Large intestine (tissue), 3 donors: ENCODE measurements around the gene YPEL4. TPM values are rescaled to one million over a fixed set of nuclear protein-coding genes. Genes with fewer than 3 reads are reported as not detected.
"Not testable (repeated sequence)": the region's sequence is repeated elsewhere in the genome, so short reads cannot be mapped to it uniquely, and the experiment has no call there.

Experiments used
- DNase-seq, 2 donors: peaks; one replicate each; pipeline versions ENCODE4 v3.0.0 to v3.0.0-alpha.2; 2013
- H3K27ac ChIP-seq: one replicate; pipeline ENCODE4 v1.5.1; 2013; ENCODE audit warnings: low read length
- H3K27me3 ChIP-seq: 2 replicates; pipeline ENCODE4 v1.6.1; 2013; ENCODE audit warnings: low read length; ENCODE audit not compliant: control insufficient read depth, insufficient read depth
- H3K36me3 ChIP-seq: 2 replicates; pipeline ENCODE4 v1.6.1; 2013; ENCODE audit warnings: low read length; ENCODE audit not compliant: control insufficient read depth, insufficient read depth
- H3K4me1 ChIP-seq: one replicate; pipeline ENCODE4 v1.6.1; 2013; ENCODE audit warnings: low read length; ENCODE audit not compliant: control insufficient read depth, insufficient read depth
- H3K4me3 ChIP-seq: one replicate; pipeline ENCODE4 v1.5.1; 2013; ENCODE audit warnings: low read length
- H3K9me3 ChIP-seq: one replicate; pipeline ENCODE4 v1.6.1; 2013; ENCODE audit warnings: mild to moderate bottlenecking, low read depth, low read length, moderate library complexity; ENCODE audit not compliant: control insufficient read depth
- WGBS: methylation state at CpG from one replicate; pipeline ENCODE4 v1.1.5; 2013; ENCODE audit warnings: low lambda C conversion rate; ENCODE audit not compliant: insufficient coverage; 5-methylcytosine and 5-hydroxymethylcytosine counted together
- polyA plus RNA-seq: library from polyadenylated mRNA; unstranded; fragments of 120-200 nt; gene quantifications from one replicate; pipeline ENCODE4 v1.2.1, GENCODE V29; 2013

YPEL4 gene
- polyA plus RNA-seq, 1 donor = 2.6 TPM

DNA sequence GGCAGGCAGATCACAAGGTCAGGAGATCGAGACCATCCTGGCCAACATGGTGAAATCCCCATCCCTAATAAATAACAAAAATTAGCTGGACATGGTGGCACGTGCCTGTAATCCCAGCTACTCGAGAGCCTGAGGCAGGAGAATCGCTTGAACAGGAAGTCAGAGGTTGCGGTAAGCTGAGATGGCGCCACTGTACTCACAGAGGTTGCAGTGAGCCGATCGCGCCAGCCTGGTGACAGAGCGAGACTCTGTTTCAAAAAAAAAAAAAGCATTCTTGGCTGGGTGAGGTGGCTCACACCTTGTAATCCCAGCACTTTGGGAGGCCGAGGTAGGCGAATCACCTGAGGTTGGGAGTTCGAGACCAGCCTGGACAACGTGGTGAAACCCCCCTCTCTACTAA is 2.5 kb upstream of the YPEL4 start:
- H3K36me3 ChIP-seq, H3K9me3 ChIP-seq, H3K4me3 ChIP-seq, DNase-seq, H3K27ac ChIP-seq: not testable (repeated sequence)
- no CpG with 5 or more reads among the region's 14 CpGs for WGBS
- peaks cover 21% of the 10 kb centered on the region for H3K4me1 ChIP-seq
- H3K27me3 ChIP-seq = peaks cover 51% of the 10 kb centered on the region

DNA sequence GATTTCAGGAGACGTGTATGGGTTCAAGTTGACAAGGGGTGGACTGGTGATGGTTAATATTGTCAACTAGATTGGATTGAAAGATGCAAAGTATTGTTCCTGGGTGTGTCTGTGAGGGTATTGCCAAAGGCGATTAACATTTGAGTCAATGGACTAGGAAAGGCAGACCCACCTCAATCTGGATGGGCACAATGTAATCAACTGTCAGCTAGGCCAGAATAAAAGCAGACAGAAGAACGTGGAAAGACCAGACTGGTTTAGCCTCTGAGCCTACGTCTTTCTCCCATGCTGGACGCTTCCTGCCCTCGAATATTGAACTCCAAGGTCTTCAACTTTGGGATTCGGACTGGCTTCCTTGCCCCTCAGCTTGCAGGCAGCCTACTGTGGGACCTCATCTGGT is 1.7 kb upstream of the YPEL4 start:
- H3K36me3 ChIP-seq = no peaks in the 10 kb centered on the region
- no peak for DNase-seq
- H3K27me3 ChIP-seq = peaks cover 59% of the 10 kb centered on the region
- no peak overlapping the region for H3K4me3 ChIP-seq
- H3K4me1 ChIP-seq = peaks cover 21% of the 10 kb centered on the region
- H3K9me3 ChIP-seq = no peaks in the 10 kb centered on the region
- WGBS = no CpG with 5 or more reads among the region's 7 CpGs
- no peak overlapping the region for H3K27ac ChIP-seq

DNA sequence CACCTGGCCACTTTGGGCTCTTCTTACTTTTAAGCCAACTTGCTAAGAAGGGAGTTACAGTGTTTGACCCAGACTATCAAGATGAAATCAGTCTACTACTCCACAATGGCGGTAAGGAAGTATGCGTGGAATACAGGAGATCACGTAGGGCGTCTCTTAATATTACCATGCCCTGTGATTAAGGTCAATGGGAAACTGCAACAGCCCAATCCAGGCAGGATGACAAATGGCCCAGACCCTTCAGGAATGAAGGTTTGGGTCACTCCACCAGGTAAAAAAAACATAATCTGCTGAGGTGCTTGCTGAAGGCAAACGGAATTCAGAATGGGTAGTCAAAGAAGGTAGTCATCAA is 1.0 kb upstream of the YPEL4 start:
- Histone ChIP-seq H3K36me3 (no peaks in the 10 kb centered on the region), H3K4me3 (no peak overlapping the region), H3K4me1 (peaks cover 26% of the 10 kb centered on the region), H3K27ac (no peak overlapping the region), H3K27me3 (peaks cover 66% of the 10 kb centered on the region), H3K9me3 (no peaks in the 10 kb centered on the region)
- 43% methylated on average over 2 of the region's 5 CpGs for WGBS
- no peak for DNase-seq

DNA sequence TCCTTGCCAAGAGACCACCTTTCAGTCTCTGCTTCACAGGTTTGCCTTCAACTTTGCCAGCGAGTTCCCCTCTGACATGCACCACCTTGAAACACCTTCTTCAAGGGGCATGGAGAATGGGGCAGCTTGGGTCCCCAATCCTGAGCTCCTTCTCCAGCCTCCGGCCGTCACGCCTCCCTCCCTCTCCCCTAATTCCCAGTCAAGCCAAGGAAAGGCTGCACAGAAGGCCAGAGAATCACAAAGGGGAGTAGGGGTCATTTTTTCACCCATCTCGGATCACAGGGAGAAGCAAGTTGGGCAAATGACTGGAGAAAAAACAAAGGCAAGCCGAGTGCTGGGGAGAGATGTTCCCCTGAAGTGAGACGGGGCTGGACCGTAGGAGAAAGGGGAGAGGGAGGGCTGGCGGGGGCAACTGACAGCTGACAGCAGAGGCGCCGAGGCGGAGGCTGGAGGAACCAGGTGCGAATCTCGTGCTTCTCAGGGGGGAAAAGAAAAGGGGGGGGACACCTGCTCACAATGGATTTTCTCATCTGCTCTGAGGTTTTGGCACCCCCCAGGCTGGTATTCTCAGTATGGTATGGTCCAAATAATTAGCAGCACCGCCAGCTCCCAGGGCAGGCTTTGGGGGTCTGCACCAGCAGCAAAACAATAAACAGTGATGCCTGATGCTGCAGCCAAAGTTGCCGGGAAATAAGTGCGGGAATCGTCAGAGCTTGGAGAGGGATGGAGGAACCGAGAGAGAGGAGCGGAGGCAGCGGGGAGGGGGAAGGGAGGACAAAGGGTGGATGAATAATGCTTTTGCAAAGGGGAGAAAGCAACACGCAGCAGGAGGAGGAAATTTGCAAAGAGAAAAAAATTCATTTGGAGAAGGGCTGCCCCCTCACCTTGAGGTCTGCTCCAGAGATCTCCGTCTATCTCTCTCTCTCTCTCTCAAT is 644 bp downstream of the YPEL4 start:
- 0% methylated on average over 2 of the region's 23 CpGs for WGBS
- Histone ChIP-seq H3K27ac (peak overlapping the region; percentile 10), H3K4me1 (peaks cover 35% of the 10 kb centered on the region), H3K9me3 (no peaks in the 10 kb centered on the region), H3K4me3 (peak overlapping the region; percentile 27), H3K27me3 (peaks cover 70% of the 10 kb centered on the region), H3K36me3 (no peaks in the 10 kb centered on the region)
- DNase-seq = no peak

DNA sequence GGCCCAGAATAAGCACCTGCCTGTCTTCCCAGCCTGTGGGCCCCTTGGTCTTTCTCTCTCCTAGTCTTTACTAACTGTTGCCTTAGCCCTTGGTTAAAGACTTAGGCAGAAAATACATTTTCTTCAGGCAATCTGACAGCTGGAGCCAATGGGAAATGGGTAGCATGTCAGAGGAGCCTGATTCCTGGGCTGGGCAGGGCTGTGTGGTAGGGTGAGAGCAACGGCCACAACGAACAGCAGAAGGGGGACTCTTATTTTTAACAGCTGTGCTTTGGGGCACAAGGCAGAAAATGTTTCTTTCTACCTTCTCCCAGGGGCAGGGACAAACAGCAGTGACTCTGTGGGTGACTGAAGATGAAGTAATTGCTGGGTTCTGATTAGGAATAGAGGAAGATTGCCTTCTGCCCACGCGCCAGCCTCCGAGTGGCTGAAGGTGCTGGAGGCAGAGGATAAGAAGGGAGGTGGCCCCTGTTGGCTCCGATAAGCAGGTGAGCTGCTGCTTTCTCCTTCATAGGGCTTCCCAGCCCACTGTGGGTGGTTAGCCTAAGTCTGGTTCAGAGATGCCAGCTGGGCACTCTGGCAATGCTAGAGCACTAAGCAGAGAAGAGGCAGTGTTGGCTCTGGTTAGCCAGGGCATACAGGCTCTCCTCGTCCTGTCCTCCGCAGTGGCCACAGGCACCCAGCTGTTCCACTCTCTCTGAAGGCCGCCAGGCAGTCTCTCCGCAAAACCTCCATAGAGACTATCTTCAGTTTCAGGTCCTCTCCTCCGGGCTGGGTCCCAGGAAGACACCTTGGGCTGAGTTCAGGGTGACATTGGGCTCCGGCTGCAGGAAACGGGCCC is 1.5 kb downstream of the YPEL4 start:
- peaks cover 35% of the 10 kb centered on the region for H3K4me1 ChIP-seq
- no CpG with 5 or more reads among the region's 13 CpGs for WGBS
- H3K9me3 ChIP-seq = no peaks in the 10 kb centered on the region
- H3K27ac ChIP-seq = no peak overlapping the region
- H3K27me3 ChIP-seq = peaks cover 70% of the 10 kb centered on the region
- DNase-seq = peak in 1 of 2 donors; percentile 45
- no peak overlapping the region for H3K4me3 ChIP-seq
- no peaks in the 10 kb centered on the region for H3K36me3 ChIP-seq

DNA sequence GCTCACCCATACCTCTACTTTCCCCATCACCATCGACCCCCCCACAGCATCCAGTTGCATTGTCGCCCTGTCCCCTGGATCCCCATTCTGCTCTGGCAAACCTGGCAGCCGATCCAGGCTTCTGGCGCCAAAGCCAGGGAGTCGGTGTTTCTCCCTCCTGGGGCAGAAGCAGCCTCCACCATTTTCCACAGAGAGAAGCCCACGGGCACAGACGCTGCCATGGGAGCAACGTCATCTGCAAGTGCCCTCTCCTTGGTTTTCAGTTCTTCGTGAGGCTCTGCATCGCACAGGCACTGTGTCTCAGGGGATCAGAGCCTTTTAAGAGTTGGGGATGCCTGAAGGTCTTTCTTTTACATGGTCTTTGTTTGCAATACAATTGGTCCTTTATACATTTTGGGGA is 2.3 kb downstream of the YPEL4 start:
- Histone ChIP-seq H3K4me1 (peaks cover 35% of the 10 kb centered on the region), H3K4me3 (no peak overlapping the region), H3K27ac (no peak overlapping the region), H3K9me3 (no peaks in the 10 kb centered on the region), H3K36me3 (no peaks in the 10 kb centered on the region), H3K27me3 (peaks cover 66% of the 10 kb centered on the region)
- no CpG with 5 or more reads among the region's 10 CpGs for WGBS
- DNase-seq = no peak

DNA sequence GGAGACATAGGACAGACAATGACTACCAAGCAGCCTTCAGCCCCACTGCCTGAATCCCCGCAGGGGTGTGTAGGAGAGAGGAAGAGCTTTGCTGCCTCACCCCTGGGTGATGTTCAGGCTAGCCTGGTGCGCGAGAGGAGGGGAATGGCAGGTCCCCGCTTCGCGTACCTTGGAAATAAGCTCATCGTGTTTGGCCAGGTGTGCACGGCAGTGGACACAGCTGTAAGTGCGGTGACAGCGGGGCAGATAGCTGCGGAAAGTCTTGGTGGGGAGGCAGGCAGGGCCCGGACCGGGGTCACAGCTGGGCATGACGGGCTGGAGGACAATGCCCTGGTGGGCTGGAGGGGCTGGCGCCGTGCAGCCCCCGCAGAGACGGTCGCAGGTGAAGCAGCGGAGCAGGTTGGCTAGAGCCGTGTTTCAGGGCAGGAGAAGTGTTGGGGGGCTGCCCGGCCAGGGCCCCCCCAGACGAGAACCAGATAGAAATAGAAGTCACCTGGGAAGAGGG is 2.9 kb downstream of the YPEL4 start:
- H3K27me3 ChIP-seq = peaks cover 62% of the 10 kb centered on the region
- H3K27ac ChIP-seq = no peak overlapping the region
- H3K9me3 ChIP-seq = no peaks in the 10 kb centered on the region
- peak in 1 of 2 donors; percentile 43 for DNase-seq
- peaks cover 35% of the 10 kb centered on the region for H3K4me1 ChIP-seq
- WGBS = no CpG with 5 or more reads among the region's 23 CpGs
- no peak overlapping the region for H3K4me3 ChIP-seq
- no peaks in the 10 kb centered on the region for H3K36me3 ChIP-seq

DNA sequence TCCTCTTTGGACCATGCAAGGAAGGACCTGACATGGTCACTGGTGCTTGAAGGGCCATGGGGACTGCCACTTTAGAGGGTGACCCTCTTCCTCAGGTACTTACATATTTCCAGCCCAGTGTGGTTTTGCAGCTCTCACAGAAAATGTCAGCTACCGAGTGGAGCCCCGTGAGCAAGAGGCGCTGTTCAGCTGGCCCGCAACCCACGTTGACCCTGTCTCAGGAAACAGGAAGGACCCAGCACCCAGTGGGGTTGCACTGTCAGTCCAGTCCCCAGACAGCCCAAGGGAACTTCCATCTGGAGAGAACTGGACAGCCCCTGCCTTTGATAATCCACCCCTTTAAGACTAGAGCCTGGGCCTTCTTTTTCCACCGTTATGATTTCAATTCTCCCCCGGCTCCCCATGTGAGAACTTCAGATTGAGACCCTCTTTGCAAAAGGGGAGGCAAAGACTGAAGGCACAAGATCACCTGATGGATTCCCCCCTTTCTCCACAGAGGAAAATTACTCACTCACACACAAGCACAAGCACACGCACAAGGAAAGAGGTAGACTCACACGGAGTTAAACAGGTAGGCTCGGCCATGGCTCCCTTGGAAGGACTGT is 3.4 kb downstream of the YPEL4 start:
- Histone ChIP-seq H3K36me3 (no peaks in the 10 kb centered on the region), H3K9me3 (no peaks in the 10 kb centered on the region), H3K27ac (no peak overlapping the region), H3K4me1 (peaks cover 35% of the 10 kb centered on the region), H3K4me3 (no peak overlapping the region), H3K27me3 (peaks cover 56% of the 10 kb centered on the region)
- no peak for DNase-seq
- WGBS = no CpG with 5 or more reads among the region's 10 CpGs

DNA sequence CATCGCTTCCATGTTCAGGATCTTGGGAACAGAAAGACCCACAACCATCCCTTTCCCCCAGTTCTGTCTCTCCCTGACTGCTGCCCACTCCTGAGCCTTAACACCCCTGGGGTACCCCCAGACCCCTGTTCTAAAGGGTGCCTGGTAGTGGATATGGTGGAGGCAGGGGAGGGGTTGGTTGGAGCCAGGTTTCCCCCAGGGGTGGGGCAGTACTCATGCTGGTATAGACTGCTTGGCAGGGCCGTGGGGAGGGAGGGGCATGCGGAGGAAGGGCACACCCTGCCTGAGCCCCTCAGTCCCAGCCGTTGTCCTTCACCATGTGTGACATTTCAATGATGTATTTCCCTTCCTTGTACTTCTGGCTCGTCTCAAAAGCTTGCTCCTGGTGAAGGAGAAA is 4.0 kb downstream of the YPEL4 start:
- H3K27ac ChIP-seq = no peak overlapping the region
- peaks cover 37% of the 10 kb centered on the region for H3K4me1 ChIP-seq
- no peak for DNase-seq
- peaks cover 51% of the 10 kb centered on the region for H3K27me3 ChIP-seq
- H3K4me3 ChIP-seq = no peak overlapping the region
- H3K9me3 ChIP-seq = no peaks in the 10 kb centered on the region
- WGBS = no CpG with 5 or more reads among the region's 5 CpGs
- H3K36me3 ChIP-seq = no peaks in the 10 kb centered on the region
